HCT116 (cell line): Measurements from ENCODE around the gene CCDC192.

Source experiments
- CEBPB ChIP-seq: IDR thresholded peaks from 2 replicates; pipeline ENCODE4 v1.6.1; 2012; ENCODE audit warnings: low read depth
- CTCF ChIP-seq, 3 experiments: fragments of 200-600 bp in 1 of 3; sonication (generic) in 1 of 3; IDR thresholded peaks in 2 of 3; conservative IDR thresholded peaks in 1 of 3; 2 replicates each; pipeline ENCODE4 v1.5.1; 2012 to 2017; ENCODE audit warnings: low read depth in 2 of 3, low read length in 2 of 3, antibody characterized with exemption in 1 of 3, borderline replicate concordance in 1 of 3, control low read depth in 1 of 3, mild to moderate bottlenecking in 1 of 3, mixed read lengths in 1 of 3, mixed run types in 1 of 3, moderate library complexity in 1 of 3; ENCODE audit not compliant: insufficient read depth in 1 of 3
- MAX ChIP-seq: IDR thresholded peaks from 2 replicates; pipeline ENCODE4 v1.6.1; 2012
- POLR2A ChIP-seq: IDR thresholded peaks from 2 replicates; pipeline ENCODE4 v1.7.0; 2011; ENCODE audit warnings: borderline replicate concordance; ENCODE audit not compliant: insufficient read depth, insufficient read length; ENCODE audit errors: extremely low read depth
- REST ChIP-seq: IDR thresholded peaks from 2 replicates; pipeline ENCODE4 v1.6.1; 2012; ENCODE audit warnings: low read depth
- TCF7L2 ChIP-seq: IDR thresholded peaks from 2 replicates; pipeline ENCODE4 v1.7.0; 2011; ENCODE audit warnings: borderline replicate concordance, inconsistent platforms; ENCODE audit not compliant: insufficient read depth, insufficient read length; ENCODE audit errors: extremely low read depth
- ZNF274 ChIP-seq: fragments of 200-500 bp; sonication (Bioruptor generic); IDR thresholded peaks from 2 replicates; pipeline ENCODE4 v1.6.1; 2014; ENCODE audit warnings: mild to moderate bottlenecking, low read depth, low read length, inconsistent platforms

- TF ChIP-seq CTCF (IDR thresholded peaks at IDR 0.05 in 2 of 3, conservative IDR thresholded peaks at IDR 0.05 in 1 of 3; ENCODE audit: borderline replicate concordance in 1 of 3, insufficient read depth in 1 of 3, low read depth in 2 of 3, low read length in 2 of 3) (no peak), POLR2A (no peak), ZNF274 (no peak), MAX (no peak), CEBPB (no peak), TCF7L2 (no peak), REST (no peak)
These were observed 275.6 kb downstream of the CCDC192 start for GRCh38 chr5:127978738-127979300.
